Esophagus mucosa (tissue), 1 donor: Measurements from ENCODE around the gene CA10. TPM values are rescaled to one million over a fixed set of nuclear protein-coding genes. Genes with fewer than 3 reads are reported as not detected.
A peak's percentile ranks its signal among the peaks of the same experiment; 100 is the strongest.

Experiments used
- ATAC-seq: fragments of 200-7000 bp; cut with Tn5 transposase; one replicate; pipeline ENCODE4 v1.9.1; 2020
- total RNA-seq: library from RNA; stranded (reverse); gene quantifications from one replicate; pipeline ENCODE4 v1.2.4, GENCODE V29; 2023
- donor health status: DM: yes; HTN: yes; CAD: no.

Gene CA10
- total RNA-seq, 1 donor from 2014 or later: not detected

- no peak for ATAC-seq
Measured at GRCh38 chr17:51668963-51669246, 489.6 kb downstream of the CA10 start.

DNA sequence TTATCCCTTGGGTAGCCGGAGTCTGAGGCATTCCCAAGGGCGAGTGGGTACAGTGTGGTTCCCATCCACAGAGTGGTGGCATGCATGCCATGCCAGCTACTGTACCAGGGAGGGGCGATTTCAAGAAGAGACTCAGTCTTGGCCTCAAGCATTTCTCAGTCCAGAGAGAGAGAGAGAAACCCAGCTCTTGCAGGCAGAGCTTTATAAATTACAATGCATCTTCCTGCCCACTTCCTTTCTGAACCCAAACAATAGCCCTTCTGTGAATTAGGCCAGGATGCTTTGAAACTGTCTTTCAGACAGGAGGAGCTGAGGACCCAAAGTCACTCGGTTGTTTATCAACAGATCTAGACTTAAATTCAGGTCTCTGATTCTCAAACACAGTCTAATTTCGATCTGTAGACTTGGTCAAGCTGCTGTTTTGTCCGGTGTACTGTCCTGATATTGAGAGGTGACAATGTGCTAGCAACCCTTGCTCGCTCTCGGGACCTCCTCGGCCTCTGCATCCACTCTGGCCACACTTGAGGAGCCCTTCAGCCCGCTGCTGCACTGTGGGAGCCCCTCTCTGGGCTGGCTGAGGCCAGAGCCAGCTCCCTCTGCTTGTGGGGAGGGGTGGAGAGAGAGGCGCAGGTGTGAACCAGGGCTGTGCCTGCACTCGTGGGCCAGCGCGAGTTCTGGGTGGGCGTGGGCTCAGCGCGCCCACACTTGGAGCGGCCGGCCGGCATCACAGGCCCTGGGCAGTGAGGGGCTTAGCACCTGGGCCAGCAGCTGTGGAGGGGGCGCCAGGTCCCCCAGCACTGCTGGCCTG, 490.2 kb downstream of the CA10 start:
- no peak for ATAC-seq

DNA sequence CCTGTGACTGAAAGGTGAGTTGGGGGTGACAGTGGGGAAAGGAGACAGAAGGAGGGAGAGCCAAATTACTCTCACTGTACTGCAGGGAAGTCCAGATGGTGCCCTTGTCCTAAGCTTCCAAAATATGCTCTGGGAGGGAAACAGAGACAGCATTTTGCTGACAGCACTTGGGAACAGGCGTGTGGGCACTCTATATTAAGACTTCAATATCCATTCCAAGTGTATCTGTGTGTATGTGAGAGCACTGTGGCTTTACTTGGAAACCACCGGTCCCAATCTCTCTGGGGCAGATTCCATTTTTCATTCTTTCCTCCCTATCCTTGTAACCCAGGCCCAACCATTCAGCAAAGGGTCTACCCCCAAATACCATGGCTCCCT, 490.8 kb downstream of the CA10 start:
- no peak for ATAC-seq

- no peak for ATAC-seq
Measured at GRCh38 chr17:51666971-51667705, 491.4 kb downstream of the CA10 start.

DNA sequence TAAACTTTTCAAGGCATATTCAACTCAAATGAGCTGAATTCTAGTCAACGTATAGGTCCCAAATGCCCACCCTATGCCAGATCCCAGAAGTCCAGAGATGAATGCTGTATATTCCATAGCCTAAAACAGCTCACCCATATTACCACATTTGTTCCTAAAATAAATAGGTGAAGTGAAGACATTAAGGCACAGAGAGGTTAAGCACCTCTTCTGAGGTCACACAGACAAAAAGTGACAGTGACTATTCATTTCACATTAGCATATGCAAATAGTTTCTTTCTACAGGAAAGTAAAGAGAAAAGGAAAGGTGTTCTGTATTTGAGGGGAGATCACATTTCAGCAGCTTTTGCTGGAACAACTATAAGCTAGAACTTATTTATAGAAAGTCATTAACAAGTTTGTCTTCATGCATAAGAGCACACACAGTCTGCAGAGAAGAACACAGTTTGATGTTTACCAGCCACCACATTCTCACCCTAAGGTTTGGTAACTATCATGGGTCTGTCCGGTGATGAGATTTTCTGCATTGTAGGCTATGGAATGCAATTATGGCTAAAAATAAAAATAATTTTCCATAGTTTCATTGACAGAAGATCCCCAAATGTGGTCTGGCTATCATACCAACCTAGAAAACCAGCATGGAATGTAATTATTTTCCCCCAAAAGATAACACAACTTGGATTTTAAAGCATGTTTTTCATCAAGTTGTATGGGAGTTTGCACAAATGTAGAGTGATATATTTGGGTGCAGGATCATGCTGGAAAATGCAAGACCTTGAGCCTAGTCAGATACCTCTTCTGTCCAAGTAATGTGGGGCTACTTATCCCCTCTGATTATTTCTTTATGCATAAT, 496.1 kb downstream of the CA10 start:
- ATAC-seq: no peak

DNA sequence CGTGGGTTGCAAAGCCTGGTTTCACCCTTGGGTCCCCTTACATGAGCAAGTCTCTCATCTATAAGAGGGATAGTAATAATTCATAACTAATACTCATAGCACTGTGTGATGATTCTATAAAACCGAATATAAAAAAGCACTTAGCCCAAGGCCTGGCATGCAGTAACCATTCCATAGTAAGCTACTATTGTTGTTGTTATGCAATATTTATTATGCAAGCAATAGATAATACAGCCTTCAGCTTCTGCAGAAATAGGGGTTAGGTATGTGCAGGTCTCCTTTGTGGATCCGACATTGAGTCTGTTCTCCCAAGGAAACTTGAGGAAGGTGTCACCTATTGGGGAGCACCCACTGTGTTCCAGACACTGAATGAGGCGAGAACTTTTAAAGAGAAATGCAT, 497.1 kb downstream of the CA10 start:
- no peak for ATAC-seq

- no peak for ATAC-seq
Measured at GRCh38 chr17:51660266-51660665, 498.2 kb downstream of the CA10 start.

GRCh38 chr17:51657224-51657623, 501.3 kb downstream of the CA10 start:
- no peak for ATAC-seq

DNA sequence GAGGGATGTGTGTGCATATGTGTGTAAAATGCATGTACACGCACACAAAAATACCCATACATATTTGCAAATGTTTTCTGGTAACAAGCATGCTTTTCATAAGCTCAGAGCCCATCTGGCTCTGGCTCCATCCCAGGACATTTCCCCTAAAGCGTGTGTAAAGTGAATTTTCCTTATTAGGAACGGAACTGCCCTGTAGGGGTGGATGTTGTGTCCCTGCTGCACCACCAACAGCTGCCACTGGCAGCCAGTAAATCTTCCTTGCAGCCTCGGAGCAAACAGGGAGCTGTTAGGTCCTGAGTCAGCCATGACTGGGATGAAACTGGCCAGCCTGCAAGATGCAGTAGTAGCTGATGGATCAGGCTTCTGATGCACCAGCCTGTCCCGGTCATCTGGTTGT, 504.6 kb downstream of the CA10 start:
- no peak for ATAC-seq

GRCh38 chr17:51652529-51652928, 506.0 kb downstream of the CA10 start:
- ATAC-seq: no peak

- no peak for ATAC-seq
Measured at GRCh38 chr17:51651513-51652298, 506.8 kb downstream of the CA10 start.

DNA sequence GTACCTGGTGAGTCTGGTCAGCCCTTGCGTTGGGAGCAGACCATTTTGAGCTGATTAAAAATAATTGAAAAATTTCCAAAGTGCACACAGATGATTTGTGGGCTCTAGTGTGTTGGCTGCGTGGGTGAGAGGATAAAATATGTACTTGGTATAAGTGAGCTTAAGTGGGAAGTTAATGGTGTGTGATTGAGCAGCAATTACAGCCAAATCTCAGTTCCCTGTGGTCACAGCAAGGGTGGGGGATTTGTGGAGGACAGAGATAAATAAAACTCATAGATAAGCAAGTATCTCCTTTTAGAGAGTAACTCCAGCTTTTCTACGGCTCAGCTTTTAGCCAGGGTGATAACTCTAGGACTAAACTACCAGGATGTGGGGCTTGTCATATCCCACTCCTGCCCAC, 507.7 kb downstream of the CA10 start:
- no peak for ATAC-seq

DNA sequence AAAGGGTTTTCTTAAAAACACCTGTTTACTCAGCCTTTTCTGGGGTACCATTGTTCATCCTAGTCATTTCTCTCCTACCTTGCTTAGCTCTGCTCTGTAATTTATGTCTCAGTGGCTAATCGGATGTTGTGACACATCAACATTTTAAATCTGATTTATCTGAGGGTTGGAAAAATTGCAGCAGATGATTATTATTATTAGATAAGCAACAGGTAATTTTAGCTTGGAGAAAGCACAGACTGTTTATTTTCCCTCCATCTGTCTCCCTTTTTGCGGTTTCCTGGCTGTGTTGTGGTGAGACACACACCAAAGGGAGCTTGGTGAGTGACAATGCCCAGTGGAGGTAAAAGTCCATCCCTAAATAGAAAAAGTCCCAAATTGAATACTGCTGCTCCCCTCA, 508.3 kb downstream of the CA10 start:
- no peak for ATAC-seq

DNA sequence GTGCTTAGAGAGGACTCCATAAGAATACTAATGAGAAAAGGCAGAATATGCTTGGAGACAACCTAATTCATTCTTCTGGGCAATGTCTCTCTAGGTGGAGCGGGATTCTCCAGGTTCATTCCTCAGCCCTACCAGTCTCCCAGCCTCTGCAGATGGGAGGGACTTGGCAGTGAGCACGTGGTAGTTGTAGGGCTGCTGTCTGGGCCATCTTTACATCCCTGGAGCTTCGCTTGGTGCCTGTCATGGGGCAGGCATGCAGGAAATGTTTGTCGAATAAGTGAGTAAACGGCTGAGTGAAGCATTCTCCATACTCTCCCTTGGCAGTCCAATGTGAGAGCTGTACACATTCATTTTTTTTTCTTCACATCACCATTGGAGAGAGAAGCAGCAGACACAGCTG, 510.7 kb downstream of the CA10 start:
- ATAC-seq: peak; percentile 64

DNA sequence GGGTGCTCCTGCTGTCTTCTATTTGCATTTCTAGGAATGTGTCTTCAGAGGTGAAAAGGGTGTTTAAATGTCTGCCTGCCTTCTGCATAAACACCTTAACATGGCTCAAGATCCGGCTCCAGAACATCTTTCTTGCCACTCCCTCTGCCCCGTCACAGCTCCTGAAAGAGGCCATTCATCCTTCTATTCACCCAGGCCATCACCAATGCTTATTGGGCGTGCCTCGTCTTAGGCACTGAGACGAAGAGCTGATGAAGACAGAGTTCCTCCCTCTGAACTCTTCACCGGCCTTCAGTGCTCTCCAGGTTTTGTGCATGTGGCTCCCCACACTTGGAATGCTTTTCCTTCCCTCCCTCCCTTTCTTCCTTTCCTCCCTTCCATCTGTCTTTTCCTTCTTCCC, 511.4 kb downstream of the CA10 start:
- ATAC-seq: no peak

- ATAC-seq: no peak
Measured at GRCh38 chr17:51646539-51646938, 512.0 kb downstream of the CA10 start.

DNA sequence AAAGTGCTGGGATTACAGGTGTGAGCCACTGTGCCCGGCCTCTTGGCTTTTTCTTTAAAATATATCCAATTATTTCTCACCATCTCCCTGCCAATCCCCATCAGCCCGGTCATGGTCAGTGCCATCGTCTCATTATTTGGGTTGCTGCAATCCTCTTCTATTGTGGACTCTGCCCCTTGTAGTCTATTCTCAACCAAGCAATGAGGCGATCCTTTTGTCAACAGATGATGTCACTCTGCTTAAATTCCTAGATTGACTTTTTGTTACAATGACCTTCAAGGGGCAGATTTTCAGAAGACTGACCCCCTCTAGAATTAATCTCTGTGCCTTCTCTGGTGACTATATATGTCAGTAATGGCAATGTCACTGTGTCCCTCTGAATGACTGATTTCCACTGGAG, 513.5 kb downstream of the CA10 start:
- ATAC-seq: no peak

DNA sequence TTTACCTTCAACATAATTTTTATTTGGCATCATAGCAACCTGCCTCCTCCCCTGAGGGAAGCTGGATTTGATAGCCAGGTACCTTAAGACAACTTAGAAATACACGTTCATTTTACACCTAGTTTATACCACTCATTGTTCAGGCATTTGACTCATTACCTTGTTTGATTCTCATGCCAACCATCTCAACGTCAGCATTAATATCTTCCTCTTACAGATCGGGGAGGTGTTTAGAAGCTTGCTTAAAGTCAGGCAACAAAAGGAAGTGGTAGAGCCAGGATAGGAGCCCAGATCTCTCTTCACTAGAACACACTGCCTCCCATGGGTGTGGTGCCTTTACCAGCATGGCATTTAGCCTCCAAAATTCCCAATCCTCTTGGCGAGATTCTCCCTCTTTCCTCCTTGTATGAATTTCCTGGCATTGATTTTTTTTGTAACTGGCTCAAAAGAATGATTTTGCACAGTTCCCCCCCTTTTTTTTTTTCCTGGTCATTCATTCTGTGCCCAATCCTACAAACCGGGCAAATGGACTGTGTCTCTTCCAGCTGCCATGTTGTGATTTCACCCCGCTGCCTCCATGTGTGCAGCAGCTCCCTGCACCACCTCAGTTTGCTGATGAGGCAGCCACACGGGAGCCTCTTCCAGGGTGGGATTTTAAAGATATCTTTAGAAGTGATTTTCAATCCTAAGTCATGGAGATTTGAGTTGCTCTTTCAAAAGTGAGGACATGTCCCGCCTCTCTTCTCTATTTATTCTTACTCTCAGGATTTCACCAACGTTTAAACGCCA, 514.6 kb downstream of the CA10 start:
- peak; percentile 86 for ATAC-seq

DNA sequence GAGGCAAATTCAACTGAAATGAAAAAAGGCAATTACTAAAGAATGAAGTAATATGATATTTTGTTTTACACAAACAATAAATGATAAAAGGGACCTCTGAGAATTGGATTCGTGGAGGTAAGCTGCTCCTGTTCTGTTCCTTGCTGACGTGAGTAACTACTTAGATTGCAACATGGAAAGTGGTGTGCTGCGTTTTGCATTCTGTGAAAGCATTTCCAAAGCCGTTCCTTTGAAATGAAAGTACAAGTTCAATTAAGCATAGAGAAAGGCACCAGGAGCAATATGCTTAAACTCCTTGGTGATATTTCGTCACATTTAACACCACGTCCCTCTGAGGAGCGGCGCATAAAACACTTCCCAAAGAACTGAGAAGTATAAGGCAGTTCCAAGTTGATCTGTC, 516.5 kb downstream of the CA10 start:
- ATAC-seq: no peak

DNA sequence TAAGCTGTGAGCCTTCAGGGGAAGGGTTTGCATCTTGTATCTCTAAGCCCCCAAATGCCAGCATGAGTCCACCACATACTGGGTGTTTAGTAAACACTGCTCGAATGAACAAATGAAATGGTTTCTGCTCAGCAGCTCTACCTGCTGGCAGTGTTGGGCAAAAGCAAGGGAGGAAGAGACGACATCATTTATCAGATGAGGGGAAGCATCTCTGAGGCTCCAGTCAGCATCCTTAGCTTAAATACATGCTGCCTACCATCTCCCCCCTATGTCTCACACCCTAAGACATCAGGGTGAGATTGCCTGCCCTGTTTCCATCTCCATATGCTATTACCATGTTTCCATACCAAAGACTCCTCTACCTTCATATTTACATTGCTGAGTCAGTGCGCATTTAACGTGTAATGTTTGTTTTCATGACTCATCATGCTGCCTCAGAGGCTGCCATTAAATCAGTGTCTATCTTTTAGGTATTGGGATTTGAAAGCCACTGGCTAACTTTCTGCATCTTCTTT, 518.3 kb downstream of the CA10 start:
- ATAC-seq: peak; percentile 63

GRCh38 chr17:51638971-51639370, 519.5 kb downstream of the CA10 start:
- no peak for ATAC-seq

DNA sequence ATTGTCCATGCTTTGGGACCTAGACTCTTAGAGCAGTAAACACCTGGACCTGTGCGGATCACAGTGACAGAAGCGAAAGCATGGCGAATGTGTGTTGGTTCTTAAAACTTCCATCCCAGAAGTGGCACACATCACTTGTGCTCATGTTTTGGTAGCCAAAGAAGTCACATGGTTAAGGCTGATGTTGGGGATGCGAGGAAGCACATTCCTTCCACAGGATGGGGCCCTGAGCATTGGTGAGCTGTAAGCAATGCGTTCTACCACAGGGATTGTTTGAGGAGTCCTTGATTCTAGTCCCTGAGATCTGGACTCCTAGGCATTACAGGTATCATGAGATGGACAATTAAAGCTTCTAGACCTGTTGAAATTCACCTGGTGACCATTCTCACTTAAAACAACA, 522.2 kb downstream of the CA10 start:
- ATAC-seq: no peak
